SH-SY5Y (cell line): ENCODE measurements around the gene TTLL13.

Experiments
- GATA2 ChIP-seq: IDR thresholded peaks from 2 replicates; pipeline ENCODE4 v1.6.1; 2011; ENCODE audit warnings: mild to moderate bottlenecking, low read depth, low read length
- GATA3 ChIP-seq: IDR thresholded peaks from 2 replicates; pipeline ENCODE4 v1.6.1; 2011; ENCODE audit warnings: low read depth, mild to moderate bottlenecking, low read length, moderate library complexity

DNA sequence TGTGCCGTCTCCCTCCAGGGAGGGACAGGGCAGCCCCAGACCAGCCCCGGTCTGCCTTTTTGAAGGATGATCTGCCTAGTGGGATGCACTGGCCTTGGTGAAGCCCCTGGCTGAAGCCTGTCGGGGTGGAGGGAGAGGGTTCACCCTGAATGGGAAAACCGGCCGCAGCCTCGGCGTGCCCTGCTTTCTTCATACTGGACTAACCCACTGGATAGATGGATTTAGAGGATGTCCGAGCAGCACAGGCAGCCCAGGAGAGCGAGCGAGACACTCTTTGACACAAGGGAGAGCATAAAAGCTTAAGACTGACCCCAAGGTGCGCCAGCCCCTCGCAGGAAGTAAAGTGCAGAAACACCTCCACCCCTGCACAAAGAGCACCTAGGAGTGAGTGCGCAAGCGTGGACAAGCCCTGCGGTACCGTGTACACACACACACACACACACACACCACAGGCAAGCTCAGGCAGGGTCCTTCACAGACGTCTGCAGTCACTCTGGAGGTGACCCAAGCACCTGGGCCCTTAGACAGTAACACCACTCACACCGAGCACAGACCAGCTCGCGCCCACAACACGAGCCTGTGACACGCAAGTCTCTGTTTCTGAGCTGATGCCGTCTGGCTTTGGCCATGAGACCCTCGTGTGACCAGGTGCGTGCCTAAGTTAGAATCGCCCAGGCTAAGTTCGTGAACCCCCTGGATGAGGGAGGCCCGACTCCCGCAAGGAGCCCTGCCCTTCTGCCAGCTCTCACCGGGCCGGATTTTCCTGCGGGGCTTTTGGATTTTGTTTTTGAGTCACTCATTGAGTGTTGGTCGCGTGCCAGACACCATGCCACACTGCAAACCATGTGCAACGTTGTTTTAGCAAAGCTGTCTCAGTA is 36.9 kb upstream of the TTLL13 start:
- no peak for TF ChIP-seq GATA2
- TF ChIP-seq GATA3, result no peak
